ENCODE measurements around the gene LMX1B.

The LMX1B gene

DNA sequence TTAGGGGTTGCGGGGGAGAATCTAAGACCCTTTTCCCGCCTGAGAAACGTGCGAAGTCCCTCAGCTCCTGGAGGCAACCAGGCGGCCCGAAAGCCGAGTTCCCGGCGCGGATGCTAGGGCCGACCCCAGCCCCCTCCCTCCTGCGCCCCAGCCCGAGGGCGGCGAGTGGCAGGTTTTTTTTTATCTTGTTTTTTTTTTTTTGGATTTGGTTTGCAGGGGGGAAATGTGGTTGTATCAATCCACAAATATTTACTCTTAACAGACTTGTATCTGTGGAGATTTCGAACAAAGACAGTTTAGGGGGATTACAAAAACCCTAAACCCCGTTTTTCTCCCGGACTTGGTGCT, 10.7 kb downstream of the LMX1B start:
- Histone ChIP-seq H3K36me3 (ENCODE audit: control insufficient read depth in 2 of 2, insufficient read depth in 1 of 2, low read length in 2 of 2) (peaks cover 0 to 6% of the 10 kb centered on the region in 2 experiments; a peak in 1 of 3 replicates), H3K4me1 (ENCODE audit: control insufficient read depth, insufficient read depth, low read length) (peaks cover 9% of the 10 kb centered on the region), H3K4me3 (ENCODE audit: low read depth, low read length) (no peak overlapping the region), H3K9me3 (ENCODE audit: control insufficient read depth, insufficient read depth, low read depth, low read length) (no peaks in the 10 kb centered on the region), H3K27ac (ENCODE audit: extremely low read depth, low read depth, low read length) (no peak overlapping the region)
- ChIA-PET POLR2A (no interaction called here), CTCF (interaction anchor here (0.7 kb wide), 1 partner anchor 75 kb away, joined by 3 read pairs; no protein-coding TSS in a partner anchor)
- TF ChIP-seq ZNF654 (tag by site-specific recombination; IDR thresholded peaks at IDR 0.05; ENCODE audit: low read depth) (no peak), KLF16 (tag by site-specific recombination; IDR thresholded peaks at IDR 0.05) (no peak), ZNF138 (tag by site-specific recombination; IDR thresholded peaks at IDR 0.05; ENCODE audit: borderline replicate concordance) (no peak), ZFP41 (tag by site-specific recombination; IDR thresholded peaks at IDR 0.05; ENCODE audit: borderline replicate concordance) (no peak), ZNF248 (tag by site-specific recombination; IDR thresholded peaks at IDR 0.05) (no peak), IKZF3 (tag by site-specific recombination; IDR thresholded peaks at IDR 0.05) (no peak), ZNF785 (tag by site-specific recombination; IDR thresholded peaks at IDR 0.05) (no peak), ZBTB7A (tag by site-specific recombination; IDR thresholded peaks at IDR 0.05; ENCODE audit: low read depth) (no peak), ZNF324 (tag by site-specific recombination; IDR thresholded peaks at IDR 0.05) (no peak), SETDB1 (IDR thresholded peaks at IDR 0.05; ENCODE audit: insufficient read length, low read length) (no peak), ZNF791 (tag by site-specific recombination; IDR thresholded peaks at IDR 0.05) (no peak)
- TF ChIP-seq, protein P1, sequence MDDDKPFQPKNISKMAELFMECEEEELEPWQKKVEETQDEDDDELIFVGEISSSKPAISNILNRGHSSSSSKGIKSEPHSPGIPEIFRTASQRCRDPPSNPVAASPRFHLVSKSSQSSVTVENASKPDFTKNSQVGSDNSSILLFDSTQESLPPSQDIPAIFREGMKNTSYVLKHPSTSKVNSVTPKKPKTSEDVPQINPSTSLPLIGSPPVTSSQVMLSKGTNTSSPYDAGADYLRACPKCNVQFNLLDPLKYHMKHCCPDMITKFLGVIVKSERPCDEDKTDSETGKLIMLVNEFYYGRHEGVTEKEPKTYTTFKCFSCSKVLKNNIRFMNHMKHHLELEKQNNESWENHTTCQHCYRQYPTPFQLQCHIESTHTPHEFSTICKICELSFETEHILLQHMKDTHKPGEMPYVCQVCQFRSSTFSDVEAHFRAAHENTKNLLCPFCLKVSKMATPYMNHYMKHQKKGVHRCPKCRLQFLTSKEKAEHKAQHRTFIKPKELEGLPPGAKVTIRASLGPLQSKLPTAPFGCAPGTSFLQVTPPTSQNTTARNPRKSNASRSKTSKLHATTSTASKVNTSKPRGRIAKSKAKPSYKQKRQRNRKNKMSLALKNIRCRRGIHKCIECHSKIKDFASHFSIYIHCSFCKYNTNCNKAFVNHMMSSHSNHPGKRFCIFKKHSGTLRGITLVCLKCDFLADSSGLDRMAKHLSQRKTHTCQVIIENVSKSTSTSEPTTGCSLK (tag by site-specific recombination; IDR thresholded peaks at IDR 0.05) = no peak
- TF ChIP-seq, protein P2, sequence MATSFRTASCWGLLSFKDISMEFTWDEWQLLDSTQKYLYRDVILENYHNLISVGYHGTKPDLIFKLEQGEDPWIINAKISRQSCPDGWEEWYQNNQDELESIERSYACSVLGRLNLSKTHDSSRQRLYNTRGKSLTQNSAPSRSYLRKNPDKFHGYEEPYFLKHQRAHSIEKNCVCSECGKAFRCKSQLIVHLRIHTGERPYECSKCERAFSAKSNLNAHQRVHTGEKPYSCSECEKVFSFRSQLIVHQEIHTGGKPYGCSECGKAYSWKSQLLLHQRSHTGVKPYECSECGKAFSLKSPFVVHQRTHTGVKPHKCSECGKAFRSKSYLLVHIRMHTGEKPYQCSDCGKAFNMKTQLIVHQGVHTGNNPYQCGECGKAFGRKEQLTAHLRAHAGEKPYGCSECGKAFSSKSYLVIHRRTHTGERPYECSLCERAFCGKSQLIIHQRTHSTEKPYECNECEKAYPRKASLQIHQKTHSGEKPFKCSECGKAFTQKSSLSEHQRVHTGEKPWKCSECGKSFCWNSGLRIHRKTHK (tag by site-specific recombination; IDR thresholded peaks at IDR 0.05) = no peak

DNA sequence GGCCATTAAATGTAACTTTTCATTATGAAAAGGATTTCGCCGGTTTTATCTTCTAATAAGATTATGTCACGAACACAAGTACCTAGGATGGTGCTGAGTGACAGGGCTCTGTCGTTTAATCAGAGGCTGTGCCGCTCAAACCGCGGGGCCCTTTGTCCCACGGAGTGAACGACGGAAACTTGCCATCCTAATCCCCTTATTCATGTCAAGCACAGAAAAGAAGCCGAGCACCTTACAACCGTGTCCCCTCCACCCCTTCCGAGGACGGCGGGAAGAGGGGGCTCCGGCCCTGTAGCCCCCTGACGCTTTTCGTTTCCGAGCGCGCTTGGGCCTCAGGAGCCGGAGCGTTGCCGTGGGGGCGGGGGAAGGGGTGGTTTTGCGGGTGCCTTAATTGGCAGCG, 11.2 kb downstream of the LMX1B start:
- ChIA-PET CTCF (no interaction called here), POLR2A (no interaction called here)

More for the DNA sequence above, 11.2 kb downstream of the LMX1B start:
- Histone ChIP-seq H3K4me1 (ENCODE audit: control insufficient read depth, insufficient read depth, low read length) (peaks cover 9% of the 10 kb centered on the region), H3K36me3 (ENCODE audit: control insufficient read depth in 2 of 2, insufficient read depth in 1 of 2, low read length in 2 of 2) (peaks cover 0 to 2% of the 10 kb centered on the region in 2 experiments; a peak in 1 of 3 replicates), H3K4me3 (ENCODE audit: low read depth, low read length) (no peak overlapping the region), H3K9me3 (ENCODE audit: control insufficient read depth, insufficient read depth, low read depth, low read length) (no peaks in the 10 kb centered on the region), H3K27ac (ENCODE audit: extremely low read depth, low read depth, low read length) (no peak overlapping the region)
- no peak for TF ChIP-seq ZNF843 (tag by site-specific recombination; IDR thresholded peaks at IDR 0.05)
- no peak for TF ChIP-seq ZNF404 (tag by site-specific recombination; IDR thresholded peaks at IDR 0.05)
- TF ChIP-seq, protein P3, sequence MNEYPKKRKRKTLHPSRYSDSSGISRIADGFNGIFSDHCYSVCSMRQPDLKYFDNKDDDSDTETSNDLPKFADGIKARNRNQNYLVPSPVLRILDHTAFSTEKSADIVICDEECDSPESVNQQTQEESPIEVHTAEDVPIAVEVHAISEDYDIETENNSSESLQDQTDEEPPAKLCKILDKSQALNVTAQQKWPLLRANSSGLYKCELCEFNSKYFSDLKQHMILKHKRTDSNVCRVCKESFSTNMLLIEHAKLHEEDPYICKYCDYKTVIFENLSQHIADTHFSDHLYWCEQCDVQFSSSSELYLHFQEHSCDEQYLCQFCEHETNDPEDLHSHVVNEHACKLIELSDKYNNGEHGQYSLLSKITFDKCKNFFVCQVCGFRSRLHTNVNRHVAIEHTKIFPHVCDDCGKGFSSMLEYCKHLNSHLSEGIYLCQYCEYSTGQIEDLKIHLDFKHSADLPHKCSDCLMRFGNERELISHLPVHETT (tag by site-specific recombination; IDR thresholded peaks at IDR 0.05) = no peak
- TF ChIP-seq, protein P4, sequence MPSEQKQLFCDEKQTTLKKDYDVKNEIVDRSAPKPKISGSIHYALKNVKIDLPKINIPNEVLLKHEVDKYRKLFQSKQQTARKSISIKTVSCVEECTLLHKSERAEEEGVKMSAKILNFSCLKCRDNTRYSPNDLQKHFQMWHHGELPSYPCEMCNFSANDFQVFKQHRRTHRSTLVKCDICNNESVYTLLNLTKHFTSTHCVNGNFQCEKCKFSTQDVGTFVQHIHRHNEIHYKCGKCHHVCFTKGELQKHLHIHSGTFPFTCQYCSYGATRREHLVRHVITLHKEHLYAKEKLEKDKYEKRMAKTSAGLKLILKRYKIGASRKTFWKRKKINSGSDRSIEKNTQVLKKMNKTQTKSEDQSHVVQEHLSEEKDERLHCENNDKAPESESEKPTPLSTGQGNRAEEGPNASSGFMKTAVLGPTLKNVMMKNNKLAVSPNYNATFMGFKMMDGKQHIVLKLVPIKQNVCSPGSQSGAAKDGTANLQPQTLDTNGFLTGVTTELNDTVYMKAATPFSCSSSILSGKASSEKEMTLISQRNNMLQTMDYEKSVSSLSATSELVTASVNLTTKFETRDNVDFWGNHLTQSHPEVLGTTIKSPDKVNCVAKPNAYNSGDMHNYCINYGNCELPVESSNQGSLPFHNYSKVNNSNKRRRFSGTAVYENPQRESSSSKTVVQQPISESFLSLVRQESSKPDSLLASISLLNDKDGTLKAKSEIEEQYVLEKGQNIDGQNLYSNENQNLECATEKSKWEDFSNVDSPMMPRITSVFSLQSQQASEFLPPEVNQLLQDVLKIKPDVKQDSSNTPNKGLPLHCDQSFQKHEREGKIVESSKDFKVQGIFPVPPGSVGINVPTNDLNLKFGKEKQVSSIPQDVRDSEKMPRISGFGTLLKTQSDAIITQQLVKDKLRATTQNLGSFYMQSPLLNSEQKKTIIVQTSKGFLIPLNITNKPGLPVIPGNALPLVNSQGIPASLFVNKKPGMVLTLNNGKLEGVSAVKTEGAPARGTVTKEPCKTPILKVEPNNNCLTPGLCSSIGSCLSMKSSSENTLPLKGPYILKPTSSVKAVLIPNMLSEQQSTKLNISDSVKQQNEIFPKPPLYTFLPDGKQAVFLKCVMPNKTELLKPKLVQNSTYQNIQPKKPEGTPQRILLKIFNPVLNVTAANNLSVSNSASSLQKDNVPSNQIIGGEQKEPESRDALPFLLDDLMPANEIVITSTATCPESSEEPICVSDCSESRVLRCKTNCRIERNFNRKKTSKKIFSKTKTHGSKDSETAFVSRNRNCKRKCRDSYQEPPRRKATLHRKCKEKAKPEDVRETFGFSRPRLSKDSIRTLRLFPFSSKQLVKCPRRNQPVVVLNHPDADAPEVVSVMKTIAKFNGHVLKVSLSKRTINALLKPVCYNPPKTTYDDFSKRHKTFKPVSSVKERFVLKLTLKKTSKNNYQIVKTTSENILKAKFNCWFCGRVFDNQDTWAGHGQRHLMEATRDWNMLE (tag by site-specific recombination; conservative IDR thresholded peaks at IDR 0.05; ENCODE audit: low read depth) = no peak
- no peak for TF ChIP-seq ZIC2 (tag by site-specific recombination; IDR thresholded peaks at IDR 0.05)
- TF ChIP-seq ZNF76 (tag by site-specific recombination; IDR thresholded peaks at IDR 0.05; ENCODE audit: borderline replicate concordance, low read depth) = no peak
- TF ChIP-seq ZNF132 (tag by site-specific recombination; IDR thresholded peaks at IDR 0.05; ENCODE audit: borderline replicate concordance) = no peak
- TF ChIP-seq MYNN (tag by site-specific recombination; IDR thresholded peaks at IDR 0.05; ENCODE audit: borderline replicate concordance) = no peak
- TF ChIP-seq ZNF776 (tag by site-specific recombination; IDR thresholded peaks at IDR 0.05; ENCODE audit: borderline replicate concordance) = no peak
- TF ChIP-seq, protein P5, sequence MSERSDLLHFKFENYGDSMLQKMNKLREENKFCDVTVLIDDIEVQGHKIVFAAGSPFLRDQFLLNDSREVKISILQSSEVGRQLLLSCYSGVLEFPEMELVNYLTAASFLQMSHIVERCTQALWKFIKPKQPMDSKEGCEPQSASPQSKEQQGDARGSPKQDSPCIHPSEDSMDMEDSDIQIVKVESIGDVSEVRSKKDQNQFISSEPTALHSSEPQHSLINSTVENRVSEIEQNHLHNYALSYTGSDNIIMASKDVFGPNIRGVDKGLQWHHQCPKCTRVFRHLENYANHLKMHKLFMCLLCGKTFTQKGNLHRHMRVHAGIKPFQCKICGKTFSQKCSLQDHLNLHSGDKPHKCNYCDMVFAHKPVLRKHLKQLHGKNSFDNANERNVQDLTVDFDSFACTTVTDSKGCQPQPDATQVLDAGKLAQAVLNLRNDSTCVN (tag by site-specific recombination; optimal IDR thresholded peaks at IDR 0.05) = no peak
- TF ChIP-seq ZNF426 (tag by site-specific recombination; IDR thresholded peaks at IDR 0.05) = no peak
- TF ChIP-seq ZNF514 (tag by site-specific recombination; IDR thresholded peaks at IDR 0.05) = no peak

Data from HEK293 (cell line).